Stimulated activated CD8-positive, alpha-beta memory T cell treated with anti-CD3 and anti-CD28 coated beads, Interleukin-4, amount 100 ng/mL, for 4 hours (primary cell): ENCODE results near the gene ZNF625.
"Not testable (repeated sequence)": the region's sequence is repeated elsewhere in the genome, so short reads cannot be mapped to it uniquely, and the experiment has no call there.

ENCODE experiments used
- DNase-seq, 2 donors: peaks; one replicate each; pipeline ENCODE4 v3.0.0-alpha.2; 2020; ENCODE audit warnings: low read depth in 2 of 2, low spot score in 1 of 2

Gene ZNF625

GRCh38 chr19:12139269-12139668, 17.3 kb downstream of the ZNF625 start:
- DNase-seq, result no peak

GRCh38 chr19:12137221-12137940, 19.2 kb downstream of the ZNF625 start:
- DNase-seq, result no peak

GRCh38 chr19:12133069-12133468, 23.5 kb downstream of the ZNF625 start:
- DNase-seq, result no peak

- no peak for DNase-seq
These were observed 29.8 kb downstream of the ZNF625 start for GRCh38 chr19:12126707-12127106.

GRCh38 chr19:12117201-12117970, 39.1 kb downstream of the ZNF625 start:
- DNase-seq, result no peak

- DNase-seq, result no peak
These were observed 43.4 kb downstream of the ZNF625 start for GRCh38 chr19:12113121-12113520.

- no peak for DNase-seq
These were observed 43.8 kb downstream of the ZNF625 start for GRCh38 chr19:12112701-12113100.

- DNase-seq, result no peak
These were observed 44.4 kb downstream of the ZNF625 start for GRCh38 chr19:12111943-12112637.

GRCh38 chr19:12111176-12111575, 45.4 kb downstream of the ZNF625 start:
- no peak for DNase-seq

- not testable (repeated sequence) for DNase-seq
These were observed 52.6 kb downstream of the ZNF625 start for GRCh38 chr19:12103909-12104308.

- no peak for DNase-seq
These were observed 58.5 kb downstream of the ZNF625 start for GRCh38 chr19:12098040-12098439.

GRCh38 chr19:12095111-12095790, 61.3 kb downstream of the ZNF625 start:
- no peak for DNase-seq
